ENCODE data around the gene SCAF11. TPM values are rescaled to one million over a fixed set of nuclear protein-coding genes. Genes with fewer than 3 reads are reported as not detected.

Gene SCAF11
- total RNA-seq, 1 donor from 2014 or later: 93.3 TPM

GRCh38 chr12:45879363-45879895 lies 110.9 kb downstream of the SCAF11 start:
- Mint-ChIP-seq H3K27me3 (ENCODE audit: low read depth) (no peaks in the 10 kb centered on the region), H3K9me3 (ENCODE audit: low read depth) (peaks cover 4% of the 10 kb centered on the region), H3K36me3 (ENCODE audit: low read depth) (peaks cover 25% of the 10 kb centered on the region), H3K4me3 (ENCODE audit: unreplicated experiment) (no peak overlapping the region), H3K4me1 (ENCODE audit: low read depth) (peaks cover 24% of the 10 kb centered on the region), H3K27ac (ENCODE audit: unreplicated experiment) (no peak overlapping the region)
- no peak for TF ChIP-seq CTCF (IDR thresholded peaks at IDR 0.05)
- DNase-seq (ENCODE audit: low spot score): no peak

- DNase-seq (ENCODE audit: low spot score): no peak
Measured at GRCh38 chr12:45878630-45879255, 111.6 kb downstream of the SCAF11 start.

GRCh38 chr12:45877069-45877468 lies 113.3 kb downstream of the SCAF11 start:
- Mint-ChIP-seq H3K9me3 (ENCODE audit: low read depth) (peaks cover 4% of the 10 kb centered on the region), H3K4me1 (ENCODE audit: low read depth) (peaks cover 24% of the 10 kb centered on the region), H3K27ac (ENCODE audit: unreplicated experiment) (no peak overlapping the region), H3K4me3 (ENCODE audit: unreplicated experiment) (no peak overlapping the region), H3K36me3 (ENCODE audit: low read depth) (peaks cover 30% of the 10 kb centered on the region), H3K27me3 (ENCODE audit: low read depth) (no peaks in the 10 kb centered on the region)
- TF ChIP-seq CTCF (IDR thresholded peaks at IDR 0.05): no peak
- no peak for DNase-seq (ENCODE audit: low spot score)

More at GRCh38 chr12:45878630-45879255, 111.6 kb downstream of the SCAF11 start:
- H3K4me3 Mint-ChIP-seq (ENCODE audit: unreplicated experiment): no peak overlapping the region
- H3K27me3 Mint-ChIP-seq (ENCODE audit: low read depth): no peaks in the 10 kb centered on the region
- peaks cover 4% of the 10 kb centered on the region for H3K9me3 Mint-ChIP-seq (ENCODE audit: low read depth)
- H3K27ac Mint-ChIP-seq (ENCODE audit: unreplicated experiment): peak overlapping the region; percentile 25
- peaks cover 24% of the 10 kb centered on the region for H3K4me1 Mint-ChIP-seq (ENCODE audit: low read depth)
- peaks cover 28% of the 10 kb centered on the region for H3K36me3 Mint-ChIP-seq (ENCODE audit: low read depth)
- no peak for TF ChIP-seq CTCF (IDR thresholded peaks at IDR 0.05)

GRCh38 chr12:45872446-45872845 lies 117.9 kb downstream of the SCAF11 start:
- no peak for DNase-seq (ENCODE audit: low spot score)
- H3K27ac Mint-ChIP-seq (ENCODE audit: unreplicated experiment): no peak overlapping the region
- no peak for TF ChIP-seq CTCF (IDR thresholded peaks at IDR 0.05)
- H3K27me3 Mint-ChIP-seq (ENCODE audit: low read depth): no peaks in the 10 kb centered on the region
- H3K4me3 Mint-ChIP-seq (ENCODE audit: unreplicated experiment): no peak overlapping the region
- H3K36me3 Mint-ChIP-seq (ENCODE audit: low read depth): peaks cover 19% of the 10 kb centered on the region
- H3K4me1 Mint-ChIP-seq (ENCODE audit: low read depth): no peaks in the 10 kb centered on the region
- H3K9me3 Mint-ChIP-seq (ENCODE audit: low read depth): peaks cover 4% of the 10 kb centered on the region
